ENCODE data around the gene C1QTNF4.
A peak's percentile ranks its signal among the peaks of the same experiment; 100 is the strongest.
"Not testable (repeated sequence)": the region's sequence is repeated elsewhere in the genome, so short reads cannot be mapped to it uniquely, and the experiment has no call there.

The C1QTNF4 gene

DNA sequence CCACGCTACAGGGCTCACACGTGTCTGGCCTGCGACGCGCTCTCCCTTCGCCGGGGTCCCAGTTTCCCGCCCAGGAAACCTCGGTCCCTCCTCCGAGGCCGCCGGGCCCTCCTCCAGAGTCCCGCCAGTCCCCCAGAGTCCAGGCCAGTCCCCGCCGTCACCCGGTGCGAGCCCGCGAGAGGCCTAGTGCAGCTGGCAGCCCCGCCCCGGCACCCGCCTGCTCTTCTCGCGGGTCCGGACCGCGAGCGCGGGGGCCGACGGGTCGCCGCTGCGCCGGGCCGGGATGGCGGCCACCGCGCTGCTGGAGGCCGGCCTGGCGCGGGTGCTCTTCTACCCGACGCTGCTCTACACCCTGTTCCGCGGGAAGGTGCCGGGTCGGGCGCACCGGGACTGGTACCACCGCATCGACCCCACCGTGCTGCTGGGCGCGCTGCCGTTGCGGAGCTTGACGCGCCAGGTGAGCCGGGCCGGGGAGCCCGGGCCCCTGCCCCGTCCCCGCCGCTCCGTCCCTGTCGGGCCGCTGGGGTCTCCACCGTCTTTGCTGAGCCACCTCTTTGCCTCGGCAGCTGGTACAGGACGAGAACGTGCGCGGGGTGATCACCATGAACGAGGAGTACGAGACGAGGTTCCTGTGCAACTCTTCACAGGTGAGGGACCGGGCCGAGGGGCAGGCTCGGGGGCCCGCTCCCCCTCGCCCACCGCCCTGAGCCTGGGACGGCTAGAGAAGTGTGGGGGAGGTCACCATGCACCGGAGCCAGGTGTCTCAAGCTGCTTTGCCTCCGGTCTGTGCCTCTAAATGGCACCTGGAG is 28.7 kb downstream of the C1QTNF4 start, which contains the start of gene PTPMT1:
Gene PTPMT1, plus strand, starts transcription at position 260 of the 809 bp plus-strand sequence. Its CDS starts 24 bp downstream, at position 284.
- DNase-seq: peak; percentile 65

GRCh38 chr11:47564933-47565339 is 29.3 kb downstream of the C1QTNF4 start:
- DNase-seq: no peak

DNA sequence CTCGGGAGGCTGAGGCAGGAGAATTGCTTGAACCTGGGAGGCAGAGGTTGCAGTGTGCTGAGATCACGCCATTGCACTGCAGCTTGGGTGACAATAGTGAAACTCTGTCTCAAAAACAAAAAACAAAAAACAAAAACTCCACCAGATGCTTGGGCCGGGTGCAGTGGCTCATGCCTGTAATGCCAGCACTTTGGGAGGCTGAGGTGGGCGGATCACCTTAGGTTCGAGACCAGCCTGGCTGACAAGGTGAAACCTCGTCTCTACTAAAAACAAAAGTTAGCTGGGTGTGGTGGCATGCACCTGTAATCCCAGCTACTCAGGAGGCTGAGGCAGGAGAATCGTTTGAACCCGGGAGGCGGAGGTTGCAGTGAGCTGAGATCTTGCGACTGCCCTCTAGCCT is 29.8 kb downstream of the C1QTNF4 start:
- DNase-seq: not testable (repeated sequence)

- DNase-seq: not testable (repeated sequence)
Observed at GRCh38 chr11:47562393-47562792, 31.8 kb downstream of the C1QTNF4 start.

GRCh38 chr11:47560426-47560825 is 33.8 kb downstream of the C1QTNF4 start:
- no peak for DNase-seq

- no peak for DNase-seq
Observed at GRCh38 chr11:47558695-47559094, 35.5 kb downstream of the C1QTNF4 start.

- not testable (repeated sequence) for DNase-seq
Observed at GRCh38 chr11:47557004-47557403, 37.2 kb downstream of the C1QTNF4 start.

DNA sequence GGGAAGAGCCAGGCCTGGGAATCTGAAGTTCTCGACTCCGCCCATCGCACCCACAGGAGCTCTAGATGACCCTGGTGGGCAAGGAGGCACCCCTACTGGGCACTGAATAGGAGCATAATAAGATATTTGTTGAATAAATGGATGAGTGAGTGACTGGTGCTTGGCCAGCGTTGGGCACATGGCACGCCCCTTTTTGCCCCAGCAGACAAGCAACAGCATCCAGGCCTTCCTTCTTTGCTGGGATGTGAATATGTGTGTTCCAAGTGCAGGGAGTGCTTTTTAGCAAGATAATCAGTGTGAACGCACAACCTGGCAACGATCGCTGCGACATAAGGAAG is 40.8 kb downstream of the C1QTNF4 start:
- no peak for DNase-seq

DNA sequence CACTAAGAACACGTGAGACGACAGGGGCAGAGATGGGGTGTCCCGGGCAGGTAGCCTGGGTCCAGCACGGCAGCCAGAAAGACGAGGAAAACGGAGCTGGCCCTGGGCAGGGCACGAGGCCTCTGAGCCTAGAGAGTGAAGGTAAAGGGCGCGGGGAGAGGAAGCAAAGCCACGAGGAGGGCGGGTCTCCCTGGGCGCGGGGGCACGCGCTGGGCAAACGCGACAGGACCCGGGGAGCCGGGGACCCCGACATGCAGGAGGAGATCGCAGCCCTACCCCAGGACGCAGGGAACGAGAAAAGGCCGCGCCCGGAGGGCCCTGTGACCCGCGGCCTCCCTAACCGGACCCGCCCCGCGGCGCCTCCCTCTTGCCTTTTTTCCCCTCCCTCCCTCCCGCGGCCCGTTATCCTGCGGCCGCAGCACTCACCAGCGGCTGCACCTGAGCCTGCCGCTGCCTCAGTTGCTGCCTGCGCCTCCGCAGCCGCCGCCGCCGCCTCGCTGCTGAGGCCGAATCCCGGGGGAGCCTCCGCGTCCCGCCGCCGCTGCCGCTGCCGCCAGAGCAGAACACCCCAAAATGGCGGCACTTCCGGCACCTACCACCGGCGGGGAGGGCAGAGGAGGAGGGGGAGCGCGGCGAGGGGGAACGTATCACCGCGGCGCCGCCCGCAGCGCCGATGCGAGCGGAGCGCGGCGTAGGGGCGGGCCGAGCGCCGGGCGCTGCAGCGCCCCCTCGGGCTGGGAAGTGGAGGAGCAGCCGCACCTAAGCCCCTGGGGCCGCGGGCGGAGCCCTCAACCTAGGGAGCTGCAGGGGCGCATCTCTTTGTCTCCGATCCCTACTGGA is 41.4 kb downstream of the C1QTNF4 start, which contains the start of gene CELF1:
Gene CELF1, minus strand, starts transcription at position 567 of the 840 bp plus-strand sequence. CDS start 53,609 bp downstream, outside the sequence.
- DNase-seq: peak; percentile 87

DNA sequence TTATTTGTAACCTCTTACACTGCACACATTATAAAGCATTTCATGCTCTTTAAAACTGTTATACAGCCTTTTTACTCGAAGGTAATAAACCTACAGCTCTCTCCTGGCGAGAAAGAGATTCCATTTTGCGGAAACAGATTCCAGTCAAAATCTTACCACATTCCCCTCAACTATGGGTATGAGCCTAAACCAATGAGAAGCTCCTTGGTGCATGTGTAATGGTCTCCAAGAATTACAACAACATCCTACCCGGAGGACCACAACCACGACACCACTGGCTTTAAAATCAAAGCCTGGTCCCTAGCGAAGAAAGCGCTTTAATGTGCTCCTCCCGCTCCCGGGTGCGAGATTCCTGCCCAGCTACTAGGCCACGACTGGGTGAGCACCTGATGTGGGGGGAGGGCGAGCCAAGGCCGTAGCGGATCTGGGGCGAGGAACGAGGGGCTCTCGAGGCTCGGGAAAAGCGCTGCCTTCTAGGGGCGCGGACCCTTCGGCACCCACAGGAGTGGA is 42.1 kb downstream of the C1QTNF4 start:
- no peak for DNase-seq

DNA sequence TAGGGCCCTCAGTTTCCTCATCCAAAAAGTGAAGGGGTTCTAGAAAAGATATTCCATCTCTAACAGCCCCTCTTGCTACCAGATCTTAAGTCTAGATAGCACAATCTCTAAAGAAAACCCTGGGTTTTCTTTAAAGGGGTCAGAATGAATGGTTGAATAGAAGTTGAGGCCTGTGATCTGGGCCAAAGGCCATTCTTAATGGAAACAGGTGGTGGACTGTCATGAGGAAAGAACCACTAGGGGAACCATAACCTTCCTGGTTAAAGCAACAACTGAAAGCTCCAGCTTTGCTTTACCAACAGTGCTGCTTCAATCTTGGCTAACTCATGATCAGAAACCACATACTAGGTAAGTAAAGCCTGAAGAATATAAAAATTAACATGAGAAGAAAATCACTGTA is 43.1 kb downstream of the C1QTNF4 start:
- no peak for DNase-seq

- no peak for DNase-seq
Observed at GRCh38 chr11:47550288-47551047, 43.7 kb downstream of the C1QTNF4 start.

- not testable (repeated sequence) for DNase-seq
Observed at GRCh38 chr11:47546274-47546673, 47.9 kb downstream of the C1QTNF4 start.

DNA sequence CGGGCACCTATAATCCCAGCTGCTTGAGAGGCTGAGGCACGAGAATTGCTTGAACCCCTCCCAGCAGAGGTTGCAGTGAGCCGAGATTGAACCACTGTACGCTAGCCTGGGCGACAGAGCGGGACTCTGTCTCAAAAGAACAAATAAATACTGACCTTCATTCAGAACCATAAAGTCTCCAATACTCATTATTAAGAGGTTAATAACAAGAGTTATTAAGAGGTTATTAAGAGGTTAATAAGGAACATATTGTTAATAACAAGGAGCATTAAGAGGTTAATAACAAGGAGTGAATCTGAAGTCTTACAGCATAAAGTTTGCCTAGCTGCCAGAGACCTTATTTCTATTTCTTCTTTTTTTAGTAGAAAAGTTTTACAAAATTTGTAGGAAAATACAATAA is 48.9 kb downstream of the C1QTNF4 start:
- no peak for DNase-seq

- DNase-seq: no peak
Observed at GRCh38 chr11:47541070-47541469, 53.1 kb downstream of the C1QTNF4 start.

GRCh38 chr11:47539681-47540039 is 54.6 kb downstream of the C1QTNF4 start:
- no peak for DNase-seq

All from NCI-H2029 (cell line).